ENCODE measurements around the gene OCEL1.

DNA sequence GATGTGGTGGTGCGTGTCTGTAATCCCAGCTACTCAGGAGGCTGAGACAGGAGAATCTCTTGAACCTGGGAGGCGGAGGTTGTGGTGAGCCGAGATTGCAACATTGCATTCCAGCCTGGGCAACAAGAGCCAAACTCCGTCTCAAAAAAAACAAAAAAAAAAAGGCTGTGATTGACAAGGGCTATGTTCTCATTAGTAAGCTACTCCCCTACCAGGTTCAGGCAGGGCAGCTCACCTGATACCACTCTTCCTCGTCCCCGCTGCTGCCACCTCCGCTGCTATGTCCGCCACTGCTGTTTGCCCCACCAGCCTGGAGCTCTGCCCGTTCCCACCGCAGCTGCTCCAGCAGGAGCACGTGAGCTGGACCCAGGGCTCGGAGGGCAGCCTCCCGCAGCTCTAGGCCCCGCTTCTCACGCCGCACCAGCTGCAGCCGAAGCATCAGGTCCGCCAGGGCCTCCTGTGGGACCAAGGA lies 29.2 kb downstream of the OCEL1 start:
- TF ChIP-seq FEZF1 (tag by site-specific recombination; IDR thresholded peaks at IDR 0.05) (no peak), ZNF335 (tag by site-specific recombination; conservative IDR thresholded peaks at IDR 0.05) (no peak)
- TF ChIP-seq, protein P1, sequence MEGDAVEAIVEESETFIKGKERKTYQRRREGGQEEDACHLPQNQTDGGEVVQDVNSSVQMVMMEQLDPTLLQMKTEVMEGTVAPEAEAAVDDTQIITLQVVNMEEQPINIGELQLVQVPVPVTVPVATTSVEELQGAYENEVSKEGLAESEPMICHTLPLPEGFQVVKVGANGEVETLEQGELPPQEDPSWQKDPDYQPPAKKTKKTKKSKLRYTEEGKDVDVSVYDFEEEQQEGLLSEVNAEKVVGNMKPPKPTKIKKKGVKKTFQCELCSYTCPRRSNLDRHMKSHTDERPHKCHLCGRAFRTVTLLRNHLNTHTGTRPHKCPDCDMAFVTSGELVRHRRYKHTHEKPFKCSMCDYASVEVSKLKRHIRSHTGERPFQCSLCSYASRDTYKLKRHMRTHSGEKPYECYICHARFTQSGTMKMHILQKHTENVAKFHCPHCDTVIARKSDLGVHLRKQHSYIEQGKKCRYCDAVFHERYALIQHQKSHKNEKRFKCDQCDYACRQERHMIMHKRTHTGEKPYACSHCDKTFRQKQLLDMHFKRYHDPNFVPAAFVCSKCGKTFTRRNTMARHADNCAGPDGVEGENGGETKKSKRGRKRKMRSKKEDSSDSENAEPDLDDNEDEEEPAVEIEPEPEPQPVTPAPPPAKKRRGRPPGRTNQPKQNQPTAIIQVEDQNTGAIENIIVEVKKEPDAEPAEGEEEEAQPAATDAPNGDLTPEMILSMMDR (tag by site-specific recombination; IDR thresholded peaks at IDR 0.05): no peak

Data from HEK293 (cell line).